ENCODE measurements around the gene TANGO2. TPM values are rescaled to one million over a fixed set of nuclear protein-coding genes. Genes with fewer than 3 reads are reported as not detected.

TANGO2 gene
- total and polyA plus RNA-seq, 9 of the 15 experiments (the other 6 are each of a cell fraction or from before 2014, with no cell fraction given) = 15.5 to 94.9 (median 70.1) TPM

DNA sequence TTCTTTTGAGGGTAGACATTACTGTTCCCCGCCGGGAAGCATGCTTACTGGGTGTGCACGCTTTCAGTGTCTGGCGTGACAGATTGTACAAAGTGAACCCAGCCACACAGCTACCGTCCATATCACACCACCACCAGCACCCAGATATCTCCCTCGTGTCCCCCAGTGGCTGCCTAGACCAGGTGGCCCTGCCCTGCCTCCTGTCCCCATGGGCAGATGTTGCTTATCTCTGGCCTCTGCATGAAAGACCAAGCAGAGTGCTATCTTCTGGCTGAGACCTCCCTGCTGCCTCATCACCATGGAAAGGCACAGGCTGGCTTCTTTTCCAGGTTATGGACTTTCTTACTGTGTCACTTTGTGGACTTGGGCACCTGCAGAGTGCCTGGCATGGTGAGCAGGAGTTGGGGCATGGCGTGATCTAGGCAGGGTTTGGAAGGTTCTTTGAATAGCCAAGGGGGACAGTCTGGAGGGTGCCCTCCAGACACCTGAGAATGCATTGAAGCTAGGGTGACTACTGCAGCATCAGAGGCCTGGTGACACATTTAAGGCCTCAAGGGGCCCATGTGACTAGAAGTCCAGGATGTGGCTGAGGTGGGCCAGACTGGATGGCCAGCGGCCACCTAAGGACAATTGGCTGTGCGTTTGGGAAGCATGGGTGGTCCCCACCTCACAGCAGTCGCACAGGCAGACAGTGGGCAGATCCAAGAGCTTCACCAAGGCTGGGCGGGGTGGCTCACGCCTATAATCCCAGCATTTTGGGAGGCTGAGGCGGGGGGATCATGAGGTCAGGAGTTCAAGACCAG is 4.7 kb downstream of the TANGO2 start (continued):
- TF ChIP-seq DIDO1 (tag; IDR thresholded peaks at IDR 0.05; ENCODE audit: low read depth) = peak; percentile 78; the same call in 1 of the 2 replicates
- no peak for TF ChIP-seq ATF1 (CRISPR knock-in tag; IDR thresholded peaks at IDR 0.05)
- TF ChIP-seq ATF1 (tag; IDR thresholded peaks at IDR 0.05) = peak; percentile 92
- TF ChIP-seq, protein P1, sequence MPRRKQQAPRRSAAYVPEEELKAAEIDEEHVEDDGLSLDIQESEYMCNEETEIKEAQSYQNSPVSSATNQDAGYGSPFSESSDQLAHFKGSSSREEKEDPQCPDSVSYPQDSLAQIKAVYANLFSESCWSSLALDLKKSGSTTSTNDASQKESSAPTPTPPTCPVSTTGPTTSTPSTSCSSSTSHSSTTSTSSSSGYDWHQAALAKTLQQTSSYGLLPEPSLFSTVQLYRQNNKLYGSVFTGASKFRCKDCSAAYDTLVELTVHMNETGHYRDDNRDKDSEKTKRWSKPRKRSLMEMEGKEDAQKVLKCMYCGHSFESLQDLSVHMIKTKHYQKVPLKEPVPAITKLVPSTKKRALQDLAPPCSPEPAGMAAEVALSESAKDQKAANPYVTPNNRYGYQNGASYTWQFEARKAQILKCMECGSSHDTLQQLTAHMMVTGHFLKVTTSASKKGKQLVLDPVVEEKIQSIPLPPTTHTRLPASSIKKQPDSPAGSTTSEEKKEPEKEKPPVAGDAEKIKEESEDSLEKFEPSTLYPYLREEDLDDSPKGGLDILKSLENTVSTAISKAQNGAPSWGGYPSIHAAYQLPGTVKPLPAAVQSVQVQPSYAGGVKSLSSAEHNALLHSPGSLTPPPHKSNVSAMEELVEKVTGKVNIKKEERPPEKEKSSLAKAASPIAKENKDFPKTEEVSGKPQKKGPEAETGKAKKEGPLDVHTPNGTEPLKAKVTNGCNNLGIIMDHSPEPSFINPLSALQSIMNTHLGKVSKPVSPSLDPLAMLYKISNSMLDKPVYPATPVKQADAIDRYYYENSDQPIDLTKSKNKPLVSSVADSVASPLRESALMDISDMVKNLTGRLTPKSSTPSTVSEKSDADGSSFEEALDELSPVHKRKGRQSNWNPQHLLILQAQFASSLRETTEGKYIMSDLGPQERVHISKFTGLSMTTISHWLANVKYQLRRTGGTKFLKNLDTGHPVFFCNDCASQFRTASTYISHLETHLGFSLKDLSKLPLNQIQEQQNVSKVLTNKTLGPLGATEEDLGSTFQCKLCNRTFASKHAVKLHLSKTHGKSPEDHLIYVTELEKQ (CRISPR knock-in tag; IDR thresholded peaks at IDR 0.05) = peak; percentile 46; the same call in 1 of the 2 replicates
- TF ChIP-seq MCM3 (IDR thresholded peaks at IDR 0.05) = no peak
- peak; percentile 96; the same call in 1 of the 2 replicates for TF ChIP-seq ZNF668 (CRISPR knock-in tag; IDR thresholded peaks at IDR 0.05)
- TF ChIP-seq HIVEP1 (CRISPR knock-in tag; IDR thresholded peaks at IDR 0.05) = peak; percentile 91
- peak; percentile 81; the same call in 1 of the 2 replicates for TF ChIP-seq KLF6 (CRISPR knock-in tag; IDR thresholded peaks at IDR 0.05; ENCODE audit: borderline replicate concordance)
- no peak for TF ChIP-seq RBM17 (IDR thresholded peaks at IDR 0.05; ENCODE audit: borderline replicate concordance, low read depth, low read length)
- TF ChIP-seq ZNF165 (CRISPR knock-in tag; IDR thresholded peaks at IDR 0.05; ENCODE audit: borderline replicate concordance) = peak; percentile 79; the same call in 1 of the 2 replicates
- no peak for TF ChIP-seq SIX5 (IDR thresholded peaks at IDR 0.05; ENCODE audit: borderline replicate concordance in 1 of 2, insufficient read depth in 1 of 2, low read depth in 1 of 2, low read length in 2 of 2)
- TF ChIP-seq NR3C1 (CRISPR knock-in tag; IDR thresholded peaks at IDR 0.05) = no peak
- TF ChIP-seq MYC (IDR thresholded peaks at IDR 0.05; ENCODE audit: low read depth, low read length) = peak; percentile 96
- TF ChIP-seq MYC (CRISPR knock-in tag; IDR thresholded peaks at IDR 0.05; ENCODE audit: borderline replicate concordance, low read depth) = peak; percentile 75
- TF ChIP-seq POU5F1 (IDR thresholded peaks at IDR 0.05; ENCODE audit: borderline replicate concordance, low read depth, low read length, partially characterized antibody) = no peak
- no peak for TF ChIP-seq ZZZ3 (IDR thresholded peaks at IDR 0.05)
- peak; percentile 99 for TF ChIP-seq ELF4 (CRISPR knock-in tag; IDR thresholded peaks at IDR 0.05)
- TF ChIP-seq XRCC4 (IDR thresholded peaks at IDR 0.05; ENCODE audit: extremely low read depth, insufficient read depth, insufficient read length) = no peak
- peak; percentile 22 for TF ChIP-seq CHD1 (IDR thresholded peaks at IDR 0.05; ENCODE audit: low read length)
- peak; percentile 72; the same call in 1 of the 2 replicates for TF ChIP-seq ZNF384 (IDR thresholded peaks at IDR 0.05; ENCODE audit: low read depth, low read length)
- TF ChIP-seq ZNF3 (CRISPR knock-in tag; IDR thresholded peaks at IDR 0.05) = no peak
- no peak for TF ChIP-seq NRF1 (conservative IDR thresholded peaks at IDR 0.05 in 1 of 2, IDR thresholded peaks at IDR 0.05 in 1 of 2)
- TF ChIP-seq CREB3L1 (IDR thresholded peaks at IDR 0.05; ENCODE audit: borderline replicate concordance, low read depth) = no peak
- TF ChIP-seq BMI1 (IDR thresholded peaks at IDR 0.05; ENCODE audit: low read length) = peak; percentile 58; the same call in 1 of the 2 replicates

Data from K562 (cell line).